ENCODE data around the gene CCDC83. TPM values are rescaled to one million over a fixed set of nuclear protein-coding genes. Genes with fewer than 3 reads are reported as not detected.

The CCDC83 gene
- total RNA-seq, 2 experiments from 2014 or later: not detected

GRCh38 chr11:85934596-85935169 is 79.5 kb downstream of the CCDC83 start:
- no peak for DNase-seq
- peaks cover 4% of the 10 kb centered on the region for H3K27me3 Mint-ChIP-seq
- H3K36me3 Mint-ChIP-seq: peaks cover 1% of the 10 kb centered on the region
- H3K9me3 Mint-ChIP-seq: peaks cover 5% of the 10 kb centered on the region
- no peaks in the 10 kb centered on the region for H3K4me1 Mint-ChIP-seq
- H3K27ac Mint-ChIP-seq: no peak overlapping the region
- no peak overlapping the region for H3K4me3 Mint-ChIP-seq

DNA sequence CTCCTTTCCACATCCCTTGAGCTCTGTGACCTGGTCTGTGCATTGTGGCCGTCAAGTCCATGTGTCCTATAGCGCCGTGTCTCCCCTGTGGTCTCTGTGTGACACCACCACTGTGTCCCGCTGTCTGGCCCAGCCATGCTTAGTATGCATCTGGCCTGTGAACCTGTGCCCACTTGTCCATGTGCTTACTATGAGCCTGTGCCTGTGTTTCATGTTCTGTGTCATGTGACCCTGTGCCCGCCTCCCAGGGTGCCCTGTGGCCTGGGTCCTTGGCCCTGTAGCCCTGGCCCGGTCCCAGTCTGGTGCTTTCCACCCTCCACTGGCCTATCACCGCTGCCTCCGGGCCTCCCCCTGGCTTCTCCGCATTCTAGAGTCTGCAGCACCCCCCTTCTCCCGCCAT is 80.6 kb downstream of the CCDC83 start:
- H3K36me3 Mint-ChIP-seq: no peaks in the 10 kb centered on the region
- no peak overlapping the region for H3K27ac Mint-ChIP-seq
- no peak for DNase-seq
- peaks cover 4% of the 10 kb centered on the region for H3K27me3 Mint-ChIP-seq
- H3K9me3 Mint-ChIP-seq: no peaks in the 10 kb centered on the region
- H3K4me3 Mint-ChIP-seq: no peak overlapping the region
- H3K4me1 Mint-ChIP-seq: no peaks in the 10 kb centered on the region

- Mint-ChIP-seq H3K27ac (no peak overlapping the region), H3K27me3 (peaks cover 4% of the 10 kb centered on the region), H3K4me1 (peaks cover 2% of the 10 kb centered on the region), H3K4me3 (no peak overlapping the region), H3K36me3 (no peaks in the 10 kb centered on the region), H3K9me3 (no peaks in the 10 kb centered on the region)
- DNase-seq: no peak
These were observed 82.7 kb downstream of the CCDC83 start for GRCh38 chr11:85937835-85938234.

GRCh38 chr11:85939099-85940015 is 84.2 kb downstream of the CCDC83 start:
- H3K27me3 Mint-ChIP-seq: peaks cover 4% of the 10 kb centered on the region
- H3K27ac Mint-ChIP-seq: no peak overlapping the region
- no peak overlapping the region for H3K4me3 Mint-ChIP-seq
- no peaks in the 10 kb centered on the region for H3K9me3 Mint-ChIP-seq
- DNase-seq: no peak
- peaks cover 2% of the 10 kb centered on the region for H3K4me1 Mint-ChIP-seq
- H3K36me3 Mint-ChIP-seq: no peaks in the 10 kb centered on the region

GRCh38 chr11:85941380-85941973 is 86.3 kb downstream of the CCDC83 start:
- Mint-ChIP-seq H3K9me3 (peaks cover 12% of the 10 kb centered on the region), H3K27me3 (no peaks in the 10 kb centered on the region), H3K4me1 (peaks cover 12% of the 10 kb centered on the region), H3K4me3 (no peak overlapping the region), H3K36me3 (peaks cover 10% of the 10 kb centered on the region), H3K27ac (no peak overlapping the region)
- peak; percentile 38 for DNase-seq

GRCh38 chr11:85945296-85945695 is 90.1 kb downstream of the CCDC83 start:
- Mint-ChIP-seq H3K27ac (peak overlapping the region; percentile 13), H3K4me3 (no peak overlapping the region), H3K9me3 (peaks cover 15% of the 10 kb centered on the region), H3K4me1 (peaks cover 43% of the 10 kb centered on the region), H3K27me3 (no peaks in the 10 kb centered on the region), H3K36me3 (peaks cover 13% of the 10 kb centered on the region)
- no peak for DNase-seq

GRCh38 chr11:85945788-85946187 is 90.6 kb downstream of the CCDC83 start:
- Mint-ChIP-seq H3K4me1 (peaks cover 43% of the 10 kb centered on the region), H3K36me3 (peaks cover 14% of the 10 kb centered on the region), H3K9me3 (peaks cover 17% of the 10 kb centered on the region), H3K27ac (peak overlapping the region; percentile 13), H3K4me3 (no peak overlapping the region), H3K27me3 (no peaks in the 10 kb centered on the region)
- no peak for DNase-seq

DNA sequence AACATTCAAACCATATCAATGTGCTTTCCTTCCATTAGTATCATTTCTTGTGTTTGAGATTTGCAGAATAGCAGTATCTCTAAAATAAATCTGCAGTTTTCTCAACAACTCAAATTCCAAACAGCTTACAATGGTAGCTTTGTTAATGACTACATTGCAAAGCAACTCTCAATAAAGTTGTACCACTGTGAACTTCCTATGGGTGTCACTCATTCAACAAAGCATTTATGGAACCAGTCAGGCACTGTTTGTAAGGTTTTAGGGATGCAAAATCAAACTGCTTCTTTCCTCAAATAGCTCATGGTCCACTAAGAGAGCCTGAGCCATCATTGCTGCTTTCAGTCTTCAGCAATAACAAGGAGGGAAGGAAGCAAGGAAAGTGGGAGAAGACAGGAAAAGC is 91.0 kb downstream of the CCDC83 start:
- Mint-ChIP-seq H3K9me3 (peaks cover 19% of the 10 kb centered on the region), H3K4me3 (no peak overlapping the region), H3K27me3 (no peaks in the 10 kb centered on the region), H3K36me3 (peaks cover 15% of the 10 kb centered on the region), H3K27ac (peak overlapping the region; percentile 34), H3K4me1 (peaks cover 43% of the 10 kb centered on the region)
- no peak for DNase-seq

GRCh38 chr11:85947431-85948272 is 92.5 kb downstream of the CCDC83 start:
- H3K9me3 Mint-ChIP-seq: peaks cover 25% of the 10 kb centered on the region

DNA sequence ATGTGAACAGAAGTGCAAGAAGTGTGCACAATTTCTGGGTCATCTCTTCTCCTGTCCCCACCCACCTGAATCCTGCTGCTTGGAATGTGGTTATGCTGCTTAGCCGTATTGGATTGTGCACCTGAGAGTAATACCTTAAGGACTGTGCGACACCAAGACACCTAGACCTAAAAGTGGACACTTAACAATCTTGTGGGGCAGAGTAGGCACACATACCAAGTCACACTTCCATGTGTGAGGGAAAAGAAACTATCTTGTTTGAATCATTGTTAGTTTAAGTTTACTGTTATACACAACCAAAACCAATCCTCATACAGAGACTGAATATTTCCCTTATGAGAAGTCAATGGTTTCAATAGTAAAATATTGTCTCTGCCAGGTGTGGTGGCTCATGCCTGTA is 93.7 kb downstream of the CCDC83 start:
- Mint-ChIP-seq H3K4me3 (peak overlapping the region; percentile 24), H3K4me1 (peaks cover 41% of the 10 kb centered on the region), H3K36me3 (peaks cover 31% of the 10 kb centered on the region), H3K27ac (peak overlapping the region; percentile 89), H3K27me3 (no peaks in the 10 kb centered on the region), H3K9me3 (peaks cover 33% of the 10 kb centered on the region)
- no peak for DNase-seq

More at GRCh38 chr11:85947431-85948272, 92.5 kb downstream of the CCDC83 start:
- Mint-ChIP-seq H3K4me3 (peak overlapping the region; percentile 47), H3K36me3 (peaks cover 21% of the 10 kb centered on the region), H3K4me1 (peaks cover 41% of the 10 kb centered on the region), H3K27me3 (no peaks in the 10 kb centered on the region), H3K27ac (peak overlapping the region; percentile 89)
- DNase-seq: peak; percentile 42

DNA sequence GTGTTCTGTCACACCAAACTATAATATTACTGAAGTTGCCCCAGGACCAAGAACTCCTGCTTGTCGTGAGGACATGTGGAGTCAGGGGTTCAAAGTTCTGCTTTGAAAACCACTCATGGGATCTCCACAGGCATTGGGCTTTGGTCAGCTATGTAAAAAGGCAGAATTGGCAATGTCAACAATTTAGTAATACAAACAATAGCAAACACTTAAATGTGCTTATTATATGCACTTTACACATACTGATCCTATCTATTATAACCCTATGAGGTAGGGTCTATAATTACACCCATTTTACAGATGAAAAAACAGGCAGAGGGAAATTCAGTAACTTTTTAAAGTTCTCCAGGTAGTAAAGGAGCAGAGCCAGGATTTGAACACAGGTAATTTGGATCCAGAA is 94.6 kb downstream of the CCDC83 start:
- Mint-ChIP-seq H3K4me1 (peaks cover 41% of the 10 kb centered on the region), H3K9me3 (peaks cover 36% of the 10 kb centered on the region), H3K27me3 (no peaks in the 10 kb centered on the region), H3K4me3 (no peak overlapping the region), H3K27ac (no peak overlapping the region), H3K36me3 (peaks cover 39% of the 10 kb centered on the region)
- DNase-seq: no peak

DNA sequence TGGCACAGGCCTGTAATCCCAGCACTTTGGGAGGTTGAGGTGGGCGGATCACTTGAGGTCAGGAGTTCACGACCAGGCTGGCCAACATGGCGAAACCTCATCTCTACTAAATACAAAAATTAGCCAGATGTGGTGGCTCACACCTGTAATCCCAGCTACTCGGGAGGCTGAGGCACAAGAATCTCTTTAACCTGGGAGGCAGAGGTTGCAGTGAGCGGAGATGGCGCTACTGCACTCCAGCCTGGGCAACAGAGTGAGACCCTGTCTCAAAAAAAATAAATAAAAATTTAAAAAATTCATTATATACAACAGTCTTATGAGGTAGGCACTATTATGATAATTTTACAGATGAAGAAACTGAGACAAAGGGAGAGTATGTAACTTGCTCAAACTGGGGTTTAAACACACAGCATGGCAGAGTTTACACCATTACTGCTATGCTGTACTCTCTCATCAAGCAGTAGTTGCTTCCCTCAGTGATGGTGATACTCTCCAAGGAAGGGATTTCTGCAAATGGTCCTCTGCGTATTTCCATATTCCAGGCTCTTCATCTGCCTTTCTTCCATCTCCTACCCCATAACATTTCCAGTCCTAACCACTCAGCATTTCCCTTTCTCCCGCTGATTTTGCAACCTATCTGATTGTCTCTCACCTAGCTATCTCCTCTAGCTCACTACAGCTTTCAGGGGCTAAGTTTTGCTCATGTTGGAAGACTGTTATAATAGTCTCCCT is 95.3 kb downstream of the CCDC83 start:
- no peak for DNase-seq
- Mint-ChIP-seq H3K36me3 (peaks cover 41% of the 10 kb centered on the region), H3K27me3 (no peaks in the 10 kb centered on the region), H3K9me3 (peaks cover 35% of the 10 kb centered on the region), H3K27ac (no peak overlapping the region), H3K4me1 (peaks cover 40% of the 10 kb centered on the region), H3K4me3 (no peak overlapping the region)

DNA sequence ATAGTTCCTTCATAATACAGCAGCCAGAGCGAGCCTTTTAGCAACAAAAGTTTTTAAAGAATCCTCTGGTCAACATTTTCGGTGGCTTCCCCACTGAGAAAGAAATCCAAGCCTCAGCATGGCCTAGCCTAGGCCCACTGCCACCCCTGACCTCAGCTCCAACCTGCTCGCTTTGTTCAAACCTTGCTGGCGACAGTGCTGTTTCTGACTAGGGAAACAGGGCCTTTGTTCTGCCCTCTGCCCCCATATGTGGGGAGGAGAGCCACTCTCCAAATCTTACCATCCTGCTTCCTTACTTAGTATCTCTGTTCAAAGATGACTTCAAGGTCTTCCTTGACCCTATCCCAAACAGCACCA is 95.8 kb downstream of the CCDC83 start:
- peaks cover 35% of the 10 kb centered on the region for H3K4me1 Mint-ChIP-seq
- H3K36me3 Mint-ChIP-seq: peaks cover 41% of the 10 kb centered on the region
- H3K4me3 Mint-ChIP-seq: no peak overlapping the region
- DNase-seq: no peak
- H3K9me3 Mint-ChIP-seq: peaks cover 30% of the 10 kb centered on the region
- no peak overlapping the region for H3K27ac Mint-ChIP-seq
- H3K27me3 Mint-ChIP-seq: no peaks in the 10 kb centered on the region

DNA sequence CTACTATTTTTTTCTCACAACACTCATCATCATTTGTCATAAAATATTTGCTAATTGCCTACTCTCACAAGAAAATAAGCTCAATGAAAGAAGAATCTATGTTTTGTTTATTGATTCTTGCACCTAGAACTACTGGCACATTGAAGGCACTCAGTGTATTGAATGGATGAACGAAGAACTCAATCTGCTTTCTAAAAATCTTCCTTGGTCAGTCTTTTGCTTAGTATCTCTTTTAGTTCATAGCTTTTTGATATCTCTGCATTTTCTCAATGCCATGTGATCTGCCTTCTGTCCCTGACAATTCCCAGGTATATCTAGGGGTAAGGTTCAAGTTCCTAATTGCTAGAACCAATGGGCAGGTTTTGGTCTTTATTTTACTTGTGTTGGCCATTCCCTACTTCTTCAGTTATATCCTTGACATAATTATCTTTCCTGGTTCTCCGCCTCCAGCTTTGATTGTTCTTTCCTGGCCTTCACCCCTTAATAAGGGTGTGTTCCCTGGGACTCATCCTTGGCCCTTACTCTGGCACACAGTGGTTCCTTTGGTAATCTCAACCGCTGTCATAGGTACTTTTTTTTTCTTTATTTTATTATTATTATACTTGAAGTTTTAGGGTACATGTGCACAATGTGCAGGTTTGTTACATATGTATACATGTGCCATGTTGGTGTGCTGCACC is 96.4 kb downstream of the CCDC83 start:
- H3K9me3 Mint-ChIP-seq: peaks cover 26% of the 10 kb centered on the region
- no peaks in the 10 kb centered on the region for H3K27me3 Mint-ChIP-seq
- no peak overlapping the region for H3K27ac Mint-ChIP-seq
- no peak for DNase-seq
- no peak overlapping the region for H3K4me3 Mint-ChIP-seq
- peaks cover 30% of the 10 kb centered on the region for H3K4me1 Mint-ChIP-seq
- H3K36me3 Mint-ChIP-seq: peaks cover 46% of the 10 kb centered on the region

All from activated naive CD8-positive, alpha-beta T cell treated with anti-CD3 and anti-CD28 coated beads for 36 hours (primary cell).